Vagina (tissue), 2 donors: ENCODE results near the gene TRAPPC2L. TPM values are rescaled to one million over a fixed set of nuclear protein-coding genes. Genes with fewer than 3 reads are reported as not detected.

Source experiments
- DNase-seq, 2 donors: peaks; one replicate each; pipeline ENCODE4 v3.0.0-alpha.2; 2017; ENCODE audit errors: extremely low spot score in 2 of 2
- H3K27ac ChIP-seq: fragments of 200-600 bp; sonication (generic); one replicate; pipeline ENCODE4 v1.5.1; 2019
- H3K27me3 ChIP-seq: fragments of 200-600 bp; sonication (generic); one replicate; pipeline ENCODE4 v1.5.1; 2019
- H3K36me3 ChIP-seq, 2 donors: fragments of 200-600 bp; sonication (generic); one replicate each; pipeline ENCODE4 v1.5.1; 2017 to 2019
- H3K4me1 ChIP-seq: fragments of 200-600 bp; sonication (generic); one replicate; pipeline ENCODE4 v1.5.1; 2019
- H3K4me3 ChIP-seq, 2 donors: fragments of 200-600 bp; sonication (generic); 1 replicate in 1 of 2; 2 replicates in 1 of 2; pipeline ENCODE4 v1.5.1; 2016 to 2019
- H3K9me3 ChIP-seq: fragments of 200-600 bp; sonication (generic); one replicate; pipeline ENCODE4 v1.5.1; 2019
- POLR2A ChIP-seq, 2 donors: fragments of 450-650 bp; IDR thresholded peaks; one replicate each; pipeline ENCODE4 v1.6.1; 2017; ENCODE audit warnings: antibody characterized with exemption in 2 of 2, mild to moderate bottlenecking in 2 of 2, moderate library complexity in 2 of 2
- POLR2AphosphoS5 ChIP-seq, 2 donors: sonication (generic); formaldehyde crosslinking; IDR thresholded peaks; one replicate each; pipeline ENCODE4 v1.9.0; 2017; ENCODE audit warnings: antibody characterized with exemption in 2 of 2, mild to moderate bottlenecking in 2 of 2, low read depth in 1 of 2; ENCODE audit not compliant: insufficient read depth in 1 of 2
- intact Hi-C: fragments of 100-400 bp; cut with DNase I; formaldehyde crosslinking; loops from one replicate; pipeline ENCODE4 v1.15.1; 2023
- total RNA-seq: library from RNA; depleted of rRNA; stranded (reverse); fragments of >200 nt; gene quantifications from one replicate; pipeline ENCODE4 v1.2.3, GENCODE V29; 2016
- TF ChIP-seq, protein P1 (sequence below), 3 experiments: fragments of 450-650 bp in 2 of 3; fragments of 200-600 bp in 1 of 3; sonication (generic) in 1 of 3; IDR thresholded peaks; one replicate each; pipeline ENCODE4 v1.5.1; 2017 to 2019; ENCODE audit warnings: antibody characterized with exemption in 3 of 3, mild to moderate bottlenecking in 2 of 3, moderate library complexity in 2 of 3

Gene TRAPPC2L
- total RNA-seq, 1 donor from 2014 or later, result 50.8 TPM

DNA sequence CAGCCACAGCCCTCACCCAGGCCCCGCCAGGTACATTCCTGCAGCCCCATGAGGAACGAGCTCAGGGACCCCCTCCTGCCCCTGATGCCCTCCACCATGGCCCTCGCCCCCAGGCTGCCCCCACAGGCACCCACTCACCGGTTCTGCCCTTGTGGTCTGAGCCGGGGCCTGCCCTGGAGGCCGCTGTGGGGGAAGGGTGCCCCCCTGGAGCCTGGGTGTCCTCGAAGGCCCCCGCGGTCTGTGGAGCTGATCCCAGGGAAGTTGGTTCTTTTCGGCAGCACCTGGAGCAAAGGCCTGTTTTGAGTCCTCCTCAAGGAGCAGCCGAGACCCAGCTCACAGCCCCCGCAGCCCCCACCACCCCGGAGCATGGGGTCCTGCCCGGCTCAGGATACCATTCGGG lies 7.2 kb downstream of the TRAPPC2L start:
- Histone ChIP-seq H3K27ac (no peak overlapping the region), H3K4me3 (no peak overlapping the region), H3K4me1 (peaks cover 5% of the 10 kb centered on the region), H3K27me3 (no peaks in the 10 kb centered on the region), H3K9me3 (no peaks in the 10 kb centered on the region), H3K36me3 (peaks cover 0 to 29% of the 10 kb centered on the region in 2 donors)
- intact Hi-C loops, result no loop called here
- no peak for DNase-seq
- TF ChIP-seq POLR2A (IDR thresholded peaks at IDR 0.05) (no peak), POLR2AphosphoS5 (IDR thresholded peaks at IDR 0.05; ENCODE audit: insufficient read depth in 1 of 2, low read depth in 1 of 2) (no peak)
- TF ChIP-seq, protein P1, sequence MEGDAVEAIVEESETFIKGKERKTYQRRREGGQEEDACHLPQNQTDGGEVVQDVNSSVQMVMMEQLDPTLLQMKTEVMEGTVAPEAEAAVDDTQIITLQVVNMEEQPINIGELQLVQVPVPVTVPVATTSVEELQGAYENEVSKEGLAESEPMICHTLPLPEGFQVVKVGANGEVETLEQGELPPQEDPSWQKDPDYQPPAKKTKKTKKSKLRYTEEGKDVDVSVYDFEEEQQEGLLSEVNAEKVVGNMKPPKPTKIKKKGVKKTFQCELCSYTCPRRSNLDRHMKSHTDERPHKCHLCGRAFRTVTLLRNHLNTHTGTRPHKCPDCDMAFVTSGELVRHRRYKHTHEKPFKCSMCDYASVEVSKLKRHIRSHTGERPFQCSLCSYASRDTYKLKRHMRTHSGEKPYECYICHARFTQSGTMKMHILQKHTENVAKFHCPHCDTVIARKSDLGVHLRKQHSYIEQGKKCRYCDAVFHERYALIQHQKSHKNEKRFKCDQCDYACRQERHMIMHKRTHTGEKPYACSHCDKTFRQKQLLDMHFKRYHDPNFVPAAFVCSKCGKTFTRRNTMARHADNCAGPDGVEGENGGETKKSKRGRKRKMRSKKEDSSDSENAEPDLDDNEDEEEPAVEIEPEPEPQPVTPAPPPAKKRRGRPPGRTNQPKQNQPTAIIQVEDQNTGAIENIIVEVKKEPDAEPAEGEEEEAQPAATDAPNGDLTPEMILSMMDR (IDR thresholded peaks at IDR 0.05), result no peak

DNA sequence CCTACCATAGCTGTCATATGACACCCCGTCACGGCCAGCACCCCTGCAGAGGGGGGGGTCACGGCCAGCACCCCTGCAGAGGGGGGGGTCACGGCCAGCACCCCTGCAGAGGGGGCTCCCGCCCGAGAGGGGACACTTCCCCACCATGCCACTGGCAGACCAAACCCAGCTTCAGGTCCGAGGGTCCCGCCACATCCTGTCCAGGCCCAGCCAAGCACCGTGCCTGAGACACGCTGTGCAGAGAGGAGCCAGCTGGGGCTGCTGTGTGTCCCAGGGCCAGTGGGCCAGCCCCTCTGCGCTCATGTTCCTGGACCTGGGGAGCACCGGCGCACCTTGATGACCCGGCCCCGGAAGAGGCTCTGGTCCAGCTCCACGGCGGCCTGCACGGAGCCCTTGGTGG lies 7.6 kb downstream of the TRAPPC2L start:
- H3K27me3 ChIP-seq, result no peaks in the 10 kb centered on the region
- peaks cover 2% of the 10 kb centered on the region for H3K4me1 ChIP-seq
- TF ChIP-seq, protein P1 (IDR thresholded peaks at IDR 0.05), result no peak
- TF ChIP-seq POLR2A (IDR thresholded peaks at IDR 0.05) (no peak), POLR2AphosphoS5 (IDR thresholded peaks at IDR 0.05; ENCODE audit: insufficient read depth in 1 of 2, low read depth in 1 of 2) (no peak)
- H3K27ac ChIP-seq, result no peak overlapping the region
- DNase-seq, result no peak
- no peaks in the 10 kb centered on the region for H3K9me3 ChIP-seq
- no peak overlapping the region for H3K4me3 ChIP-seq
- intact Hi-C loops, result no loop called here
- H3K36me3 ChIP-seq, result peaks cover 0 to 25% of the 10 kb centered on the region in 2 donors

DNA sequence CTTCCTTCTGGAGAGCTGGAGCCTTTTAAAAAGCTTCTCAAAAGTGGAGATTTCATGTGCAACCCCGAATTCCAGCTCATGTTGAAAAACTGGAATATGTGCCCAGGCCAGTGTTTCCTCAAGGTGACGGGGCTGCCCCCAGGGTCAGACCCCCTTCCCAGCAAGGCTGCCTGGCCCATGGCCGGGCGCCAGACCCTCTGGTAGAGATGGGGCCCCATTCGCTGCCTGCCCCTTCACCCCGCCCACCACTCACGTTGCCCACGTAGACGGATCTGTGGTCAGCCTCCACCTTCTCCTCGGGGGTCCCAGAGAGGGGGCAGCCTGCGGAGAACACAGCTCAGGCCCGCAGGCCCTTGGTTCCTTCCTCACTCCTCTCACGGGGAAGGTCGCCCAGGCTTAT lies 8.4 kb downstream of the TRAPPC2L start:
- intact Hi-C loops, result no loop called here
- H3K9me3 ChIP-seq, result no peaks in the 10 kb centered on the region
- no peaks in the 10 kb centered on the region for H3K27me3 ChIP-seq
- DNase-seq, result no peak
- no peaks in the 10 kb centered on the region for H3K4me1 ChIP-seq
- TF ChIP-seq, protein P1 (IDR thresholded peaks at IDR 0.05), result no peak
- no peak for TF ChIP-seq POLR2A (IDR thresholded peaks at IDR 0.05)
- no peak for TF ChIP-seq POLR2AphosphoS5 (IDR thresholded peaks at IDR 0.05; ENCODE audit: insufficient read depth in 1 of 2, low read depth in 1 of 2)
- no peak overlapping the region for H3K4me3 ChIP-seq
- H3K36me3 ChIP-seq, result peaks cover 0 to 17% of the 10 kb centered on the region in 2 donors
- no peak overlapping the region for H3K27ac ChIP-seq

DNA sequence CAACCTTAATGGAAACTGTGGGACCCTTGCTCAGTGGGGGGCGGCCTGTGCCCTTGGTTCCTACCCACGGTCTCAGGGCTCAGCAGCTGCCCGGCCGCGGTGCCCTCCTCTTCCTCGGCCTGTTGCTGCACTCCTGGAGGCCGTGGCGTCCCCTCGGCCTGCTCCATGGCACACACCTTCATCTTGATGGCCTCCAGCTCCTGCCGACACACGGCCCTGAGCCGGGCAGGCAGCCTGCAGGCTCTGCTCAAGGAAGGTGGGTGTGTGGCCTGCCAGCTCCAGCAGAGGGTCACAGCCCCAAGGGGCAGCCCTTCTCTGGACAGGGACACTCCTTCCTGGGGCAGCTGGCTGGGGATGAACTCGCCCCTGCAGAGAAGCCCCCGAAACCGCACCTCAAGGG lies 8.8 kb downstream of the TRAPPC2L start:
- no peaks in the 10 kb centered on the region for H3K9me3 ChIP-seq
- peaks cover 0 to 13% of the 10 kb centered on the region in 2 donors for H3K36me3 ChIP-seq
- intact Hi-C loops, result no loop called here
- TF ChIP-seq POLR2A (IDR thresholded peaks at IDR 0.05) (no peak), POLR2AphosphoS5 (IDR thresholded peaks at IDR 0.05; ENCODE audit: insufficient read depth in 1 of 2, low read depth in 1 of 2) (no peak)
- TF ChIP-seq, protein P1 (IDR thresholded peaks at IDR 0.05), result no peak
- H3K4me1 ChIP-seq, result no peaks in the 10 kb centered on the region
- no peak overlapping the region for H3K27ac ChIP-seq
- no peak overlapping the region for H3K4me3 ChIP-seq
- DNase-seq, result no peak
- no peaks in the 10 kb centered on the region for H3K27me3 ChIP-seq

DNA sequence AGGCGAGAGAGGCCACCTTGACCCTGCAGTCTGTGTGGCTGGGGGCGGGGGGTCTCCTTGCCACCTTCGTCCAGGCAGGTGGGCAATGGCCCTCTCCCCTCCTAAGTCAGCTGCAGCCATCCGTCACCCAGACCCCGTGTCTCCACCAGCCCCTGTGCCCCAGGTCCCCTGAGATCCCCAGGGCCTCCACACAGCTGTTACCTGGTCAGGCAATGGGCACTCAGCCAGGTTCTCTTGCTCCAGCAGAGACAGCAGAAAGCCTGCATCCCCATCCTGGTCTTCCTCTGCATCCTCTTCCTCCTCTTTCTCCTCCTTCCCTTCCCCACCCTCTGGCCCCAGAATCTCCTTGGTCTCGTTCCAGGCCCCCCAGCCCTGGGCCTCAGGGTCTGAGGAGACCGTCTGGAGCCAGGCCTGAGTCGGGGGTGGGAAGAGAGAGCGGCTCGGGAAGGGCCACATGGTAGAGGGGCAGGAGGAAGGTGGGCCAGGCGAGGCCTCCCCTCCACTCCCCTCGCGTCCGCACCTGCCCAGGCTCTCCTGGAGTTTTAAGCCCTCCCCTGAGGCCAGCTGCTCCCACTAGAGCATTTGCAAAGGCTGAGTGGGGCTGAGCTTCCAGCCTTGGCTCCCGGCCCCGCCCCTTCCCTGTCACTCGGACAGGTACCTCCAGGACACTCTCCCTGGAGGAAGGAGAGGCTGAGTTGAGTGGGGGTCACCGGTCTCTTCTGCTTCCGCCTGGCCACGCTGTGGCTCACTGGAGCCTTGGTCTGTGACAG lies 9.4 kb downstream of the TRAPPC2L start, which contains the start of gene PABPN1L:
Gene PABPN1L (minus strand): TSS at position 510 of the 770 bp plus-strand sequence. CDS start 54 bp downstream, at position 456.
- Histone ChIP-seq H3K27ac (no peak within 1 kb of the TSS), H3K4me1 (no peaks in the 10 kb centered on the region), H3K9me3 (no peaks in the 10 kb centered on the region), H3K27me3 (no peaks in the 10 kb centered on the region), H3K36me3 (peaks cover 0 to 7% of the 10 kb centered on the region in 2 donors), H3K4me3 (no peak within 1 kb of the TSS)
- intact Hi-C loops, result no loop called here
- TF ChIP-seq, protein P1 (IDR thresholded peaks at IDR 0.05), result no peak
- TF ChIP-seq POLR2A (IDR thresholded peaks at IDR 0.05), result no peak
- TF ChIP-seq POLR2AphosphoS5 (IDR thresholded peaks at IDR 0.05; ENCODE audit: insufficient read depth in 1 of 2, low read depth in 1 of 2), result no peak
- no peak for DNase-seq
